ENCODE results near the gene ANKRD29. TPM values are rescaled to one million over a fixed set of nuclear protein-coding genes. Genes with fewer than 3 reads are reported as not detected.

Gene ANKRD29
- total and polyA plus RNA-seq, 2 of the 4 experiments (the other 2 are of a cell fraction): 0.18 to 0.31 TPM

DNA sequence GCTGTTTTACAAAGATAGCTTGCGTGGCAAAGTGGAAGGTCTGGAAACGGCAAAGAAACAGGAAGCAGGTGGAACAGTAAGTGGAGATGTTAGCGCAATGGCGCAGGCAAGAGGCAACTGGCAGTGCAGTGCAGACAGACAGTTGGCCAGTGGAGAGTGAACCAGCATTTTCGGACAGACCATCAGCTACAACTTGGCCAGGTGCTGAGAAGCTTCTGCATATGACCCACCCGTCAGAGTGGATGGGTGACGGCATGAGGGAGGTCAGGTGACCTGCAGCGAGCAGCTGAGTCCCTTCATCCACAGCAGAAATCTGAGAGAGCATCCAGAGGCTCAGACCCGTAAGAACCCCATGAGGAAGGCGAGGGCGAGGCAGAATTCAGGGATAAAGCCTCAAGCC is 110.2 kb downstream of the ANKRD29 start:
- no peak overlapping the region for H2AFZ ChIP-seq (replicated peaks; ENCODE audit: low read length, poor library complexity)
- in situ Hi-C loops (cut with MboI; ENCODE audit: low sequenced_read_pairs) (no loop called here), dilution Hi-C loops (cut with HindIII; ENCODE audit: low sequenced_read_pairs, unreplicated experiment) (no loop called here), intact Hi-C loops (cut with micrococcal nuclease) (no loop called here)
- no TSS peak for BruUV-seq (replicated peaks)
- H4K8ac ChIP-seq (ENCODE audit: low read depth in 2 of 2, low read length in 2 of 2): no peak overlapping the region
- DNase-seq (no peak), ATAC-seq (ENCODE audit: low read depth) (no peak)
- no peaks in the 10 kb centered on the region for H3K4me1 ChIP-seq (ENCODE audit: control insufficient read depth, insufficient read depth, low read length)
- H3K79me1 ChIP-seq (ENCODE audit: low read depth in 1 of 2, low read length in 2 of 2): peaks cover 0 to 3% of the 10 kb centered on the region in 2 experiments; a peak in 1 of 4 replicates
- 83% methylated on average over 6 of the region's 11 CpGs; no CpG with 5 or more reads in 1 of the 2 experiments for WGBS, 2 experiments (ENCODE audit: extremely low coverage in 2 of 2, insufficient read length in 1 of 2)
- 0 out of 2 replicates have a peak, but pooled peaks cover 3% of the 10 kb centered on the region for H3K9me1 ChIP-seq (ENCODE audit: insufficient read depth, low read length)
- H2BK15ac ChIP-seq (ENCODE audit: low read depth, low read length): no peak overlapping the region
- no peak overlapping the region for H4K91ac ChIP-seq (ENCODE audit: insufficient read depth, low read depth, low read length)
- H2AK5ac ChIP-seq (ENCODE audit: low read depth, low read length): no peak overlapping the region
- no peak overlapping the region for H3K4me2 ChIP-seq (ENCODE audit: low read depth, low read length)
- H2BK20ac ChIP-seq (ENCODE audit: low read depth, low read length): no peak overlapping the region
- no peak overlapping the region for H3K27ac ChIP-seq (ENCODE audit: insufficient read depth, low read length)
- no peaks in the 10 kb centered on the region for H3K9me3 ChIP-seq (ENCODE audit: control insufficient read depth, insufficient read depth, low read length)
- H2AK9ac ChIP-seq (replicated peaks; ENCODE audit: low read depth, low read length, poor library complexity): no peak overlapping the region
- H3K4ac ChIP-seq (ENCODE audit: low read depth, low read length): no peak overlapping the region
- no peak overlapping the region for H3K14ac ChIP-seq (replicated peaks; ENCODE audit: low read depth, low read length)
- H2BK5ac ChIP-seq (ENCODE audit: low read depth, low read length, poor library complexity, severe bottlenecking): no peak overlapping the region
- H4K20me1 ChIP-seq (ENCODE audit: insufficient read depth, low read length): no peaks in the 10 kb centered on the region
- H3K23ac ChIP-seq (ENCODE audit: low read depth, low read length): no peak overlapping the region
- no peak overlapping the region for H3K56ac ChIP-seq (ENCODE audit: extremely low read depth, insufficient read depth, low read length)
- TF ChIP-seq RFX5 (IDR thresholded peaks at IDR 0.05; ENCODE audit: low read depth, low read length) (no peak), CEBPB (IDR thresholded peaks at IDR 0.05; ENCODE audit: low read depth, low read length) (no peak), MAZ (IDR thresholded peaks at IDR 0.05; ENCODE audit: borderline replicate concordance, low read depth, low read length) (no peak), RAD21 (IDR thresholded peaks at IDR 0.05; ENCODE audit: low read length) (no peak), NFE2L2 (IDR thresholded peaks at IDR 0.05; ENCODE audit: low read depth, low read length) (no peak), SMC3 (IDR thresholded peaks at IDR 0.05; ENCODE audit: low read depth, low read length) (no peak), POLR2A (IDR thresholded peaks at IDR 0.05; ENCODE audit: low read depth, low read length) (no peak), FOS (IDR thresholded peaks at IDR 0.05; ENCODE audit: low read depth, low read length) (no peak), MXI1 (IDR thresholded peaks at IDR 0.05; ENCODE audit: borderline replicate concordance, low read depth, low read length) (no peak), BHLHE40 (IDR thresholded peaks at IDR 0.05; ENCODE audit: low read depth, low read length) (no peak), RCOR1 (IDR thresholded peaks at IDR 0.05; ENCODE audit: insufficient replicate concordance, low read length) (no peak)
- TF ChIP-seq, protein P1, sequence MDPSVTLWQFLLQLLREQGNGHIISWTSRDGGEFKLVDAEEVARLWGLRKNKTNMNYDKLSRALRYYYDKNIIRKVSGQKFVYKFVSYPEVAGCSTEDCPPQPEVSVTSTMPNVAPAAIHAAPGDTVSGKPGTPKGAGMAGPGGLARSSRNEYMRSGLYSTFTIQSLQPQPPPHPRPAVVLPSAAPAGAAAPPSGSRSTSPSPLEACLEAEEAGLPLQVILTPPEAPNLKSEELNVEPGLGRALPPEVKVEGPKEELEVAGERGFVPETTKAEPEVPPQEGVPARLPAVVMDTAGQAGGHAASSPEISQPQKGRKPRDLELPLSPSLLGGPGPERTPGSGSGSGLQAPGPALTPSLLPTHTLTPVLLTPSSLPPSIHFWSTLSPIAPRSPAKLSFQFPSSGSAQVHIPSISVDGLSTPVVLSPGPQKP (IDR thresholded peaks at IDR 0.05; ENCODE audit: borderline replicate concordance, low read depth, low read length): no peak
- TF ChIP-seq, protein P2, sequence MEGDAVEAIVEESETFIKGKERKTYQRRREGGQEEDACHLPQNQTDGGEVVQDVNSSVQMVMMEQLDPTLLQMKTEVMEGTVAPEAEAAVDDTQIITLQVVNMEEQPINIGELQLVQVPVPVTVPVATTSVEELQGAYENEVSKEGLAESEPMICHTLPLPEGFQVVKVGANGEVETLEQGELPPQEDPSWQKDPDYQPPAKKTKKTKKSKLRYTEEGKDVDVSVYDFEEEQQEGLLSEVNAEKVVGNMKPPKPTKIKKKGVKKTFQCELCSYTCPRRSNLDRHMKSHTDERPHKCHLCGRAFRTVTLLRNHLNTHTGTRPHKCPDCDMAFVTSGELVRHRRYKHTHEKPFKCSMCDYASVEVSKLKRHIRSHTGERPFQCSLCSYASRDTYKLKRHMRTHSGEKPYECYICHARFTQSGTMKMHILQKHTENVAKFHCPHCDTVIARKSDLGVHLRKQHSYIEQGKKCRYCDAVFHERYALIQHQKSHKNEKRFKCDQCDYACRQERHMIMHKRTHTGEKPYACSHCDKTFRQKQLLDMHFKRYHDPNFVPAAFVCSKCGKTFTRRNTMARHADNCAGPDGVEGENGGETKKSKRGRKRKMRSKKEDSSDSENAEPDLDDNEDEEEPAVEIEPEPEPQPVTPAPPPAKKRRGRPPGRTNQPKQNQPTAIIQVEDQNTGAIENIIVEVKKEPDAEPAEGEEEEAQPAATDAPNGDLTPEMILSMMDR (conservative IDR thresholded peaks at IDR 0.05; ENCODE audit: low read depth, low read length): no peak
- TF ChIP-seq, protein P3, sequence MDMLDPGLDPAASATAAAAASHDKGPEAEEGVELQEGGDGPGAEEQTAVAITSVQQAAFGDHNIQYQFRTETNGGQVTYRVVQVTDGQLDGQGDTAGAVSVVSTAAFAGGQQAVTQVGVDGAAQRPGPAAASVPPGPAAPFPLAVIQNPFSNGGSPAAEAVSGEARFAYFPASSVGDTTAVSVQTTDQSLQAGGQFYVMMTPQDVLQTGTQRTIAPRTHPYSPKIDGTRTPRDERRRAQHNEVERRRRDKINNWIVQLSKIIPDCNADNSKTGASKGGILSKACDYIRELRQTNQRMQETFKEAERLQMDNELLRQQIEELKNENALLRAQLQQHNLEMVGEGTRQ (IDR thresholded peaks at IDR 0.05; ENCODE audit: low read depth, low read length): no peak
- CTCF ChIA-PET: no interaction called here
- H3K4me3 ChIP-seq (ENCODE audit: insufficient read depth, low read depth, low read length): no peak overlapping the region
- H3K18ac ChIP-seq (ENCODE audit: low read depth, low read length): no peak overlapping the region
- H4K5ac ChIP-seq (ENCODE audit: low read depth, low read length): no peak overlapping the region
- no peak overlapping the region for H2BK120ac ChIP-seq (ENCODE audit: low read depth, low read length)
- no peak overlapping the region for H3K9ac ChIP-seq (ENCODE audit: low read depth, low read length)
- H3K36me3 ChIP-seq (ENCODE audit: control insufficient read depth, insufficient read depth, low read length): peaks cover 48% of the 10 kb centered on the region
- POLR2A ChIA-PET (ENCODE audit: unreplicated experiment): no interaction called here
- H3K27me3 ChIP-seq (ENCODE audit: control insufficient read depth, insufficient read depth, low read length): no peaks in the 10 kb centered on the region

Measured in IMR-90 (cell line).